HL-60/S4 treated with phorbol 12-myristate 13-acetate at 8.2 ng/mL for 4 days and 3 days (cell line): ENCODE measurements around the gene KDM4B.

ENCODE experiments used
- in situ Hi-C: fragments of 300-500 bp; cut with MboI; formaldehyde crosslinking; loops from 2 replicates; pipeline ENCODE4 v1.15.0; 2022; ENCODE audit warnings: low sequenced_read_pairs

The KDM4B gene

GRCh38 chr19:5103061-5103701 is 134.3 kb downstream of the KDM4B start:
- in situ Hi-C loops: no loop called here

GRCh38 chr19:5103812-5104410 is 135.0 kb downstream of the KDM4B start:
- in situ Hi-C loops: no loop called here

GRCh38 chr19:5104871-5105351 is 136.0 kb downstream of the KDM4B start:
- in situ Hi-C loops: no loop called here

- in situ Hi-C loops: no loop called here
Measured at GRCh38 chr19:5106191-5106726, 137.3 kb downstream of the KDM4B start.

GRCh38 chr19:5106971-5107370 is 138.1 kb downstream of the KDM4B start:
- in situ Hi-C loops: no loop called here

GRCh38 chr19:5107432-5108122 is 138.7 kb downstream of the KDM4B start:
- in situ Hi-C loops: no loop called here

GRCh38 chr19:5108123-5108596 is 139.2 kb downstream of the KDM4B start:
- in situ Hi-C loops: no loop called here

GRCh38 chr19:5108866-5109265 is 140.0 kb downstream of the KDM4B start:
- in situ Hi-C loops: no loop called here

GRCh38 chr19:5109560-5109959 is 140.6 kb downstream of the KDM4B start:
- in situ Hi-C loops: no loop called here

- in situ Hi-C loops: no loop called here
Measured at GRCh38 chr19:5110546-5110945, 141.6 kb downstream of the KDM4B start.

- in situ Hi-C loops: no loop called here
Measured at GRCh38 chr19:5111051-5111450, 142.1 kb downstream of the KDM4B start.

- in situ Hi-C loops: no loop called here
Measured at GRCh38 chr19:5112175-5112574, 143.3 kb downstream of the KDM4B start.

GRCh38 chr19:5112681-5113575 is 144.0 kb downstream of the KDM4B start:
- in situ Hi-C loops: no loop called here

GRCh38 chr19:5113633-5114586 is 145.0 kb downstream of the KDM4B start:
- in situ Hi-C loops: no loop called here

GRCh38 chr19:5114727-5115126 is 145.8 kb downstream of the KDM4B start:
- in situ Hi-C loops: no loop called here

- in situ Hi-C loops: no loop called here
Measured at GRCh38 chr19:5115351-5115750, 146.4 kb downstream of the KDM4B start.

- in situ Hi-C loops: no loop called here
Measured at GRCh38 chr19:5115771-5116202, 146.9 kb downstream of the KDM4B start.

- in situ Hi-C loops: no loop called here
Measured at GRCh38 chr19:5116292-5116691, 147.4 kb downstream of the KDM4B start.

GRCh38 chr19:5117421-5117820 is 148.5 kb downstream of the KDM4B start:
- in situ Hi-C loops: no loop called here

- in situ Hi-C loops: no loop called here
Measured at GRCh38 chr19:5118026-5118425, 149.1 kb downstream of the KDM4B start.
